ENCODE measurements around the gene SGCA.

DNA sequence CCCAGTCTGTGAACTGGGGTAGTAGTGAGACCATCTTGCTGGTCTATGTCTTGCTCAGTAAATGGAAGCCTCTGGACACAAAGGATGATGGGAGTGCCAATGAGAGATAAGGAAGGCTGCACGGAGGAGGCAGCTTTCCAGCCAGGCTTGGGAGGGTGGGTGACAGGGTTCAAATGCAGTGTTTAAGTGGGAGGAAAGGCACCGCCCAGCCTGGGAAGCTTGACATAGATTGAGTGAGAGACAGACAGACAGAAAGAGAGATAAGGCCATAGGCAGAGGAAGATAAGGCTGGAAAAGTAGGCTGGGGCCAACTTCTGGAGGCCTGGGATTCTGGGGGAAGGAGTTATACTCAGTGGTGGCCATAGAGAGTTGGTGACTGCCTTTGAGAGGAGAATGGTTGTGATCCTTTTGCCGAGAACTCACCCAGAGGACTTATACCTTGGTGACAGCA is 42.8 kb downstream of the SGCA start:
- TF ChIP-seq, protein P1, sequence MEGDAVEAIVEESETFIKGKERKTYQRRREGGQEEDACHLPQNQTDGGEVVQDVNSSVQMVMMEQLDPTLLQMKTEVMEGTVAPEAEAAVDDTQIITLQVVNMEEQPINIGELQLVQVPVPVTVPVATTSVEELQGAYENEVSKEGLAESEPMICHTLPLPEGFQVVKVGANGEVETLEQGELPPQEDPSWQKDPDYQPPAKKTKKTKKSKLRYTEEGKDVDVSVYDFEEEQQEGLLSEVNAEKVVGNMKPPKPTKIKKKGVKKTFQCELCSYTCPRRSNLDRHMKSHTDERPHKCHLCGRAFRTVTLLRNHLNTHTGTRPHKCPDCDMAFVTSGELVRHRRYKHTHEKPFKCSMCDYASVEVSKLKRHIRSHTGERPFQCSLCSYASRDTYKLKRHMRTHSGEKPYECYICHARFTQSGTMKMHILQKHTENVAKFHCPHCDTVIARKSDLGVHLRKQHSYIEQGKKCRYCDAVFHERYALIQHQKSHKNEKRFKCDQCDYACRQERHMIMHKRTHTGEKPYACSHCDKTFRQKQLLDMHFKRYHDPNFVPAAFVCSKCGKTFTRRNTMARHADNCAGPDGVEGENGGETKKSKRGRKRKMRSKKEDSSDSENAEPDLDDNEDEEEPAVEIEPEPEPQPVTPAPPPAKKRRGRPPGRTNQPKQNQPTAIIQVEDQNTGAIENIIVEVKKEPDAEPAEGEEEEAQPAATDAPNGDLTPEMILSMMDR (IDR thresholded peaks at IDR 0.05; ENCODE audit: extremely low read depth in 1 of 2, insufficient read depth in 1 of 2, low read depth in 1 of 2, low read length in 2 of 2): no peak
- TF ChIP-seq JUN (IDR thresholded peaks at IDR 0.05; ENCODE audit: borderline replicate concordance, insufficient read depth, insufficient read length, low read depth) (no peak), EZH2 (IDR thresholded peaks at IDR 0.05; ENCODE audit: borderline replicate concordance, low read depth, low read length, severe bottlenecking) (no peak)

Data from endothelial cell of umbilical vein (primary cell).